Upper lobe of left lung (tissue), 4 donors: ENCODE measurements around the gene BID.

Source experiments
- POLR2AphosphoS5 ChIP-seq, 2 donors: sonication (generic); formaldehyde crosslinking; IDR thresholded peaks; one replicate each; pipeline ENCODE4 v1.5.1; 2017; ENCODE audit warnings: antibody characterized with exemption in 2 of 2
- TF ChIP-seq, protein P1 (sequence below), 6 experiments: fragments of 450-650 bp in 4 of 6; fragments of 200-600 bp in 2 of 6; sonication (generic) in 2 of 6; IDR thresholded peaks; one replicate each; pipeline ENCODE4 v1.5.1; 2016 to 2019; ENCODE audit warnings: antibody characterized with exemption in 6 of 6

DNA sequence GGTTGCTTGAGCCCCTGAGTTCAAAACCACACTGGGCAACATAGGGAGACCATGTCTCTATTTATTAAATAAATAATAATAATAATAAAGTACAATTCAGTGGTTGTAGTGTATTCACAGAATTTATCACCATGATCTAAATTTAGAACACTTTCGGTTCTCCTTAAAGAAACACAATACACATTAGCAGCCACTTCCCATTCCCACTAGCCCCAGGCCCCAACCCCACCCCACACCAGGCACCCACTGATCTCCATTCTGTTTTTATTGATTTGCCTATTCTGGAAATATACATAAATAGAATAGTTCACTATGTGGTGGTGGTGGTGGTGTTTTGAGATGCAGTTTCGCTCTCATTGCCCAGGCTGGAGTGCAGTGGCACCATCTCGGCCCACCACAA is 90.0 kb downstream of the BID start:
- TF ChIP-seq, protein P1, sequence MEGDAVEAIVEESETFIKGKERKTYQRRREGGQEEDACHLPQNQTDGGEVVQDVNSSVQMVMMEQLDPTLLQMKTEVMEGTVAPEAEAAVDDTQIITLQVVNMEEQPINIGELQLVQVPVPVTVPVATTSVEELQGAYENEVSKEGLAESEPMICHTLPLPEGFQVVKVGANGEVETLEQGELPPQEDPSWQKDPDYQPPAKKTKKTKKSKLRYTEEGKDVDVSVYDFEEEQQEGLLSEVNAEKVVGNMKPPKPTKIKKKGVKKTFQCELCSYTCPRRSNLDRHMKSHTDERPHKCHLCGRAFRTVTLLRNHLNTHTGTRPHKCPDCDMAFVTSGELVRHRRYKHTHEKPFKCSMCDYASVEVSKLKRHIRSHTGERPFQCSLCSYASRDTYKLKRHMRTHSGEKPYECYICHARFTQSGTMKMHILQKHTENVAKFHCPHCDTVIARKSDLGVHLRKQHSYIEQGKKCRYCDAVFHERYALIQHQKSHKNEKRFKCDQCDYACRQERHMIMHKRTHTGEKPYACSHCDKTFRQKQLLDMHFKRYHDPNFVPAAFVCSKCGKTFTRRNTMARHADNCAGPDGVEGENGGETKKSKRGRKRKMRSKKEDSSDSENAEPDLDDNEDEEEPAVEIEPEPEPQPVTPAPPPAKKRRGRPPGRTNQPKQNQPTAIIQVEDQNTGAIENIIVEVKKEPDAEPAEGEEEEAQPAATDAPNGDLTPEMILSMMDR (IDR thresholded peaks at IDR 0.05): no peak
- no peak for TF ChIP-seq POLR2AphosphoS5 (IDR thresholded peaks at IDR 0.05)
